ENCODE data around the gene NFIA.

NFIA gene

DNA sequence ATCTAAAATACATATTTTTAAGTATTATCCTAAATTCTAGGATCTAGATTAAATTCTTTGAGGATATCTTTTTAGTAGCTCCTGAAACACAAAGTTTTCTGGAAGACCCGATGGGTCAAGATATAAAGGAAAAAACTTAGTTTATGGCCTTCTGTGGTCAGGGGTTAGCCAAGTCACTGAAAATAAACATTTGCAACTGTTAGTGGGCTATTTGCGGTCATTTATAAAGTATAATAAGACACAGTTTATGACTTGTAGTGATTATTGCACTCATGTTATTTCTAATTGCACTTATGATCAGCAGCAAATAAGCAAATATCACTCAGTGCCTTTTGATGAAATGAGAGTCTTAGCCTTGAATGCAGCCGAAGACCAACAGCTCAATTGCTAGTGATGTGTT, 183.3 kb downstream of the NFIA start:
- H3K27ac Mint-ChIP-seq, result peak overlapping the region in 1 of 3 experiments; percentile 37
- no peaks in the 10 kb centered on the region for H3K9me3 Mint-ChIP-seq
- no peaks in the 10 kb centered on the region for H3K27me3 Mint-ChIP-seq (ENCODE audit: low read depth)
- TF ChIP-seq CTCF (IDR thresholded peaks at IDR 0.05; ENCODE audit: unreplicated experiment in 3 of 3), result no peak
- H3K36me3 Mint-ChIP-seq (ENCODE audit: low read depth), result no peaks in the 10 kb centered on the region
- H3K4me3 Mint-ChIP-seq, result no peak overlapping the region
- H3K4me1 Mint-ChIP-seq, result peaks cover 44% of the 10 kb centered on the region

GRCh38 chr1:61266738-61267137, 184.4 kb downstream of the NFIA start:
- TF ChIP-seq CTCF (IDR thresholded peaks at IDR 0.05; ENCODE audit: unreplicated experiment in 3 of 3), result no peak
- no peak overlapping the region for H3K27ac Mint-ChIP-seq
- H3K9me3 Mint-ChIP-seq, result no peaks in the 10 kb centered on the region
- peaks cover 42% of the 10 kb centered on the region for H3K4me1 Mint-ChIP-seq
- no peaks in the 10 kb centered on the region for H3K27me3 Mint-ChIP-seq (ENCODE audit: low read depth)
- H3K36me3 Mint-ChIP-seq (ENCODE audit: low read depth), result no peaks in the 10 kb centered on the region
- H3K4me3 Mint-ChIP-seq, result no peak overlapping the region

- no peak for TF ChIP-seq CTCF (IDR thresholded peaks at IDR 0.05; ENCODE audit: unreplicated experiment in 3 of 3)
- peak overlapping the region in 2 of 3 experiments; percentile 75 to 77 for H3K27ac Mint-ChIP-seq
- no peaks in the 10 kb centered on the region for H3K36me3 Mint-ChIP-seq (ENCODE audit: low read depth)
- H3K4me3 Mint-ChIP-seq, result no peak overlapping the region
- H3K4me1 Mint-ChIP-seq, result peaks cover 35% of the 10 kb centered on the region
- no peaks in the 10 kb centered on the region for H3K9me3 Mint-ChIP-seq
- H3K27me3 Mint-ChIP-seq (ENCODE audit: low read depth), result no peaks in the 10 kb centered on the region
These were observed 186.3 kb downstream of the NFIA start for GRCh38 chr1:61268546-61269240.

DNA sequence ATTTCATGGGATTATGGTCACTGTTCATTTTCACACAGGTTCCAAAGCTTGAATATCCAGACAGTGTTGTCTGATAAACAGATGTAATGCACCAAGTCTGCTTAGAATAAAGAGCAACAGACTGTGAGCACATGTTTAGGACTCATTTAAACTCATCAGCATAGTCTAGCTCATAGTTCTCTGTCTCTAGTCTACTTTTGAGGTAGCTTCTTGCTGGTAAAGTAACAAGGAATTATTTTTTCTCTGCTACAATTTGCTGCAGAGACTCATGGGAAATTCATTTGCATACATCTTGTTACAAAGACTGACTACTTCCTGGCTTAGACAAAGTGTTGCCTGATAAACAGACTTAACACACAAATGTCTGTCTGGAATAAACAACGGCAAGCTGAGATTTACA, 187.2 kb downstream of the NFIA start:
- no peaks in the 10 kb centered on the region for H3K9me3 Mint-ChIP-seq
- H3K4me1 Mint-ChIP-seq, result peaks cover 40% of the 10 kb centered on the region
- H3K4me3 Mint-ChIP-seq, result no peak overlapping the region
- H3K36me3 Mint-ChIP-seq (ENCODE audit: low read depth), result no peaks in the 10 kb centered on the region
- no peak for TF ChIP-seq CTCF (IDR thresholded peaks at IDR 0.05; ENCODE audit: unreplicated experiment in 3 of 3)
- no peaks in the 10 kb centered on the region for H3K27me3 Mint-ChIP-seq (ENCODE audit: low read depth)
- peak overlapping the region in 2 of 3 experiments; percentile 23 to 77 for H3K27ac Mint-ChIP-seq

GRCh38 chr1:61270107-61270506, 187.7 kb downstream of the NFIA start:
- no peaks in the 10 kb centered on the region for H3K27me3 Mint-ChIP-seq (ENCODE audit: low read depth)
- H3K4me3 Mint-ChIP-seq, result no peak overlapping the region
- H3K9me3 Mint-ChIP-seq, result no peaks in the 10 kb centered on the region
- H3K4me1 Mint-ChIP-seq, result peaks cover 45% of the 10 kb centered on the region
- H3K27ac Mint-ChIP-seq, result peak overlapping the region in 1 of 3 experiments; percentile 77
- no peak for TF ChIP-seq CTCF (IDR thresholded peaks at IDR 0.05; ENCODE audit: unreplicated experiment in 3 of 3)
- no peaks in the 10 kb centered on the region for H3K36me3 Mint-ChIP-seq (ENCODE audit: low read depth)

DNA sequence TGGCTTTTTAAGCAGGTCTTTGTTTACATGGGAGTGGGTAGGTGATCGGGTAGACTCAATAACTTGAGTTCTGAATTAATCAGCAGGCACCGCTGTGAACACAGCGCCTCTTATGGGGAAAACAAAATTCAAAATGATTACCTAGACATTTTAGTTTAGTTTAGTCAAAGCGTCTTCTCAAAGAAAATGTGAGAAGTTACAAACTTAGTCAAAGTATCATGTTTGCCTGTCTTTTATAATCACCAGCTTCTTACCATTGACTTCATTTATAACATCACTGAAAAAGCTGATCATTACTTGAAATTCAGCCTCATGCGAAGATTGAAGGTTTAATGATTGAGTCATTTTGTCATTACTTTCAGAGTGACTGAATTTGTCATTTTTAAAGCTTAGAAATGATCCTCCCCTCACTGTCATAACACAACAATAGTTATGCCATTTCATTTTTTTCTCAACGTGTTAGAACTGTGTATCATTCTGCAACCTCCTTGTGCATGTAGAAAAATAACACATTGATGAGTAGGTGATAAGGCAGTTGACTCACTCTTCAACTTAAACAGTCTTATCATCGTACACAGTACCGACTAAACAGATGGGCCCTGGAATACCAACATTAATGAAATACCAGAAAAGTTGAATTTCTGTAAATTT, 188.5 kb downstream of the NFIA start:
- Mint-ChIP-seq H3K27me3 (ENCODE audit: low read depth) (no peaks in the 10 kb centered on the region), H3K9me3 (no peaks in the 10 kb centered on the region), H3K27ac (peak overlapping the region in 1 of 3 experiments; percentile 77), H3K4me1 (peaks cover 48% of the 10 kb centered on the region), H3K36me3 (ENCODE audit: low read depth) (no peaks in the 10 kb centered on the region), H3K4me3 (no peak overlapping the region)
- no peak for TF ChIP-seq CTCF (IDR thresholded peaks at IDR 0.05; ENCODE audit: unreplicated experiment in 3 of 3)

All from nephron (organoid).